A549 treated with GW870086 at 1 μM for 4 hours (cell line): ENCODE measurements around the gene SLFN14. TPM values are rescaled to one million over a fixed set of nuclear protein-coding genes. Genes with fewer than 3 reads are reported as not detected.

ENCODE experiments used
- total RNA-seq: library from RNA; stranded (reverse); fragments of 200-300 nt; extraction: Qiagen RNA extraction; gene quantifications from 5 replicates; pipeline ENCODE4 v1.2.3, GENCODE V29; 2022; ENCODE audit warnings: low read depth

SLFN14 gene
- total RNA-seq, result not detected in 5 replicates

GRCh38 chr17:35560703-35561102 lies at the start of gene SLFN14:
Gene SLFN14, minus strand, starts transcription at chr17:35560819. Its CDS starts 2,757 bp downstream, at chr17:35558062.

GRCh38 chr17:35587074-35587961 lies 26.7 kb upstream of the SLFN14 start, which contains the start of gene AP2B1:
Gene AP2B1, plus strand, starts transcription at chr17:35587322. Its CDS starts 6,709 bp downstream, at chr17:35594031.

DNA sequence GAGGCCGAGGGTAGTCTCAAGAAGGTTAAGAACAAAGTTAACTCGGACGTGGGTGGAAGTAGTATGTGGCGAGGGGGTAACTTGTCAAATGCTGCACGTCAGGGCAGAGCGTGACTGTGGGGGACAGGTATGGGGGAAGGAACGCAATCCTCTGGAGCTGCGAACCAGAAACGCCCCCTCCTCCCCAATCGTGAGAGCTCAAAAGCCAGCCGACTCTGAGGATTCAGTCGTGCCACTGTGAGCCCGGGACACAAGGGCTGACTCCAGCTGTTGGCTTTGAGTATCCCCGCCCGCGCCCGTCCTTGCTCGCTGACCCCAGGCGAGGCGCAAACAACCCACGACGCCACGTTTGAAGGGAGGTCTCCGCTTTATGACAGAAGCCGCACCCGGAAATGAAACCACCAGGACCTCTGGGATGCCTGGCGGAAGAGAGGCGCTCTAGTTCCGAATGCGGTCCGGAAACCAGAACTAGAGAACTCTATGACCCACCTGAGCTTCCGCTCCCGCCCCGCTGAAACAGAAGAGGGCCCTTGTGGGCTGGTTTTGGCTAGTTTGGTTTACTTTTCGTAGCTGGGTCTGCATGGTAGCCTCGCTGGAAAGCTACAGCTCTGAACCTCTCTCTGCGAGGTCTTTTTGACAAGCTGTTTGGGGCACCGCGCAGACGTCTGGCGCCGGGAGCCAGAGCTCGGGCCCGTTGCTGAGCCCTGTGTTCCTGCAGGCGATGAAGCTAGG lies 17.7 kb upstream of the SLFN14 start, which contains the start of gene PEX12:
TSS of gene PEX12 (minus strand) at position 375 of the 732 bp plus-strand sequence. CDS start 550 bp downstream, outside the sequence.

GRCh38 chr17:35537601-35538141 lies 22.9 kb downstream of the SLFN14 start, which contains the start of gene SLFN12L:
Gene SLFN12L, minus strand, starts transcription at chr17:35537678. Its CDS starts 15,314 bp downstream, at chr17:35522364.

Other genes with a start within 250 kb of the SLFN14 start
- 4.0 to 6.7 TPM (median 6.1 TPM) in 5 replicates for gene SLFN11, start 187.2 kb downstream of the SLFN14 start, total RNA-seq
- gene SLFN12, start 128.3 kb downstream of the SLFN14 start, total RNA-seq, result 0.08 TPM in 1 of 5 replicates, not detected in the others
- gene SLFN13, start 112.1 kb downstream of the SLFN14 start, total RNA-seq, result 2.6 to 4.4 TPM (median 3.7 TPM) in 5 replicates
- gene SLFN12L, start 23.1 kb downstream of the SLFN14 start, total RNA-seq, result 0.09 TPM in 1 of 5 replicates, not detected in the others
- gene PEX12, start 17.8 kb upstream of the SLFN14 start, total RNA-seq, result 6.6 to 9.2 TPM (median 7.5 TPM) in 5 replicates
- 119 to 148 TPM (median 137 TPM) in 5 replicates for gene AP2B1, start 26.5 kb upstream of the SLFN14 start, total RNA-seq
- gene RASL10B, start 170.8 kb upstream of the SLFN14 start, total RNA-seq, result 0.09 to 0.38 TPM (median 0.15 TPM) in 4 of 5 replicates, not detected in the other
- 0.07 to 0.12 TPM (median 0.09 TPM) in 3 of 5 replicates, not detected in the others for gene GAS2L2, start 192.4 kb upstream of the SLFN14 start, total RNA-seq
- gene C17orf50, start 200.1 kb upstream of the SLFN14 start, total RNA-seq, result 0.14 to 0.48 TPM (median 0.30 TPM) in 5 replicates
- 5.5 to 10.2 TPM (median 8.6 TPM) in 5 replicates for gene MMP28, start 234.8 kb upstream of the SLFN14 start, total RNA-seq
- gene TAF15, start 248.7 kb upstream of the SLFN14 start, total RNA-seq, result 204 to 217 TPM (median 207 TPM) in 5 replicates